Measurements from ENCODE around the gene ITPR3.

ITPR3 gene

DNA sequence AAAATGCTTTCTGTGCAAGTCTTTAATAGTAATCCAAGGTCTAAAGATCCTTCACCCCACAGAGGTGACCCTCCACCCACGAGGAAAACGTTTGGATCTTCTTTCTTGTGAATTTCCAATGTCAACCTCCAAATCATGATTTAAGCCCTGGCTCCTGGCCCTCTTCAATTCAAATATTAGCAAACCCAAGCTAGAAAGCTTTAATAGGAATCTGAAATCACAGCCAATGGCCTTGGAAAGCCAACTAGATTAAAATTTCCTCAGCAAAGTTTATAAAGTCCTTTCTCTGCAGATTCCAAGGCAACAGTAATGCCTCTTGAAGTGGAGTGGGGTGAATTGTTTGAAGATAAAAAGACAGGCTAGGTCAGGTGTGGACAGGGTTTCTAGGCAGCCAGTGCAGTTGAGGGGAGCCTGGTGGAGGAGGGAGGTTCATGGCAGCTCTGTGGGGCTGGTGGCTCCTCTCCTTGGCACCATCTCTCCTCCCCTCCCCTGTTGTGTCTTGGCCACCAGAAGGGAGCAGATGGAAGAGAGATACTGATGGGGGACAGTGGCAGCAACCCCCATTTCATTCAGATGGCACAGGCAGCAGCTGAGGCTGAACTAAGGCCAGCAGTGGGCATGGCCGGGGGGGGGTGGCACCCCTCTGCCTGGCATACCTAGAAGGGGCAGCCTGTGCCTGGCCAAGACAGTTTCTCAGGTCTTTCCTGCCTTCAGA lies 102.4 kb downstream of the ITPR3 start:
- DNase-seq, result no peak

DNA sequence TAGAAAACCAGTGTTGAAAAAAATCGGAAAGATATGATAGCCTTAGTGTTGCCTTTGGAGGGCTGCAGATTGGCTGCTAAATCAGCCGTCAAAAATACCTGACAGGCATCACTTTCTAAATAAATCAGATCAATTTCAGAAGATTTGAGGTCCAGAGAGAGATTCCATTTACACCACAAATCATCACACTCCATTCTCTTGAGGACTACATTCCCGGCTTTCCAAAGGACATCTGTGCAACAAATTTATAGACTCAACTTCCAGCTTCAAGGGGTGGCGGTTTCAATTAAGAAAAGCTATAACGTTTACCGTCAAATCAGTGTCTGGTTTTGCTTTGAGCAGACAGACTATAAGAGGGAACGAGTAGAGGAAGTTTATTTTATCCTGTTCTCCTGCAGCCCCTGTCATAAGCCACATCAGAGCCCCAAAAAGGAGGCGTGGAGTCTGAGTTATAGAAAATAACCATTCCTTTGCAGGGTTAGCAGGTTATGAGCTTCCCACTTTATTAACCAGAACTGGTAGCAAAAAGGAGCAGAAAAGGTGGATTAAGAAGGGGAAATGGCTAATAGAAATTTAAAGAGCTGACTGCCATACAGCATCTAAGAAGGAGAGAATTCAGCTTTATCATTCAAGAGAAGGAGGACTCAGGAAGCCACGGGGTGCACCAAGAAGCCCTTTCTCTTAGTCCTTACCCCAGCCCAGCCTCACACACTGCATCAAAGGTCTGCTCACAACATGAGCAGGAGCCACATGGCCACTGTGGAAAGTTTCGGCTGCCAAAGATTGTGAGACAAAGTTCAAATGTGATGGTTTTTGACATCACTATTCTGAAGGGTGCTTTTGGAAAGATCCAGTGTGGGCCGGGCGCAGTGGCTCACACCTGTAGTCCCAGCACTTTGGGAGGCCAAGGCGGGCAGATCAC lies 103.2 kb downstream of the ITPR3 start:
- no peak for DNase-seq

DNA sequence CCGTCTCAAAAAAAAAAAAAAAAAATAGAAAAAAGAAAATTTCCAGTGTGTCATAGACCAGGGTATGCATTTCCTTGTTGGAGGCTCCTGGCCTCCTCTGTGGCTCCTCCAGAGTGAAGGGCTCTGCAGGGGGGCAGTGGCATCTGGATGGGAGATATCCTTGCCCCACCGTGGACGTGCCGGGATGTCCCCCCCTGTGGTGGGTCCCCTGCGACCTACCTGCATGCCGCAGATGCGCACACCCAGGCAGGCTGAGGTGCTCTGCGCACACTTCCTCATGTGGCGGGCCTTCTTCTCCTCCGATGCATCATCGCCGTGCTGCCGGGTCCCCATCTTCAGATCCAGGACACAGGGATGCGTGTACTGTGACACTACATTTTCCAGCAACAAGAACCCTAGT lies 104.1 kb downstream of the ITPR3 start:
- no peak for DNase-seq

DNA sequence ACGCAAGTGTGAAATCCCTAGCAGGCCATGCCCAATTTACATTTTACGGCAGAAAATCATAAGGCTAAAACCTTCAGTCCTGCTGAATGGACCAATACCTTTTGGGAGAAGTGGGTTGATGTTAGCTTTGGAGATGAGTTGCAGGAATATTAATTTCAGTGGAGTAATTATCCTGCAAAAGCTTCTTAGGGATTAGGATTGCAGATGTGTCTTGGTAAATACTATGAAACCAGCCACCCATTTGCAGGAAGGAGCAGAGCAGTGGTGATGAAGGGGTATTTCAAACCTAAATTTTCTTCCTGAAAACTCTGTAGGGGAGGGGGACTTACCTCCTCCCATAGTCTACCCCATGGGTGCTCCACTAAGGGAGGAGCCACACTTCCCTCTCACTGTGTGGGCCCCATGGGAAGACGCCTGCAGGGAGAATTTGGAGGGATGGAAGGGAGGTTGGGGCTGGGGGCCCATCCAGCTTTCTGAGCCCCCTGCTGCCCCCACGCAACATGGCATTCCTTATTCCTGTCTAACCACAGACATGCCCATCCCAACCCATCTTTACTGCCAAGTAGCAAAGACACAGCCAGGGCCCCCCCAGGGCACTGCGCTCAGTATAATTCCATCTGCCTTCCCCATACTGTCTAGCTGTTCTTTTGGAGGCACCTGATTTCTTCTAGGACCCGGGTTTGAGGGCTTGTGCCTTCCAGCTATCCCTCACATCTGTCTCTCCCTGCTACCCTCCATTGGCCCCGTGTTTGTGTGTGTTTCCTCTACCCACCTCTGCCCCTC lies 105.0 kb downstream of the ITPR3 start:
- DNase-seq, result no peak

DNA sequence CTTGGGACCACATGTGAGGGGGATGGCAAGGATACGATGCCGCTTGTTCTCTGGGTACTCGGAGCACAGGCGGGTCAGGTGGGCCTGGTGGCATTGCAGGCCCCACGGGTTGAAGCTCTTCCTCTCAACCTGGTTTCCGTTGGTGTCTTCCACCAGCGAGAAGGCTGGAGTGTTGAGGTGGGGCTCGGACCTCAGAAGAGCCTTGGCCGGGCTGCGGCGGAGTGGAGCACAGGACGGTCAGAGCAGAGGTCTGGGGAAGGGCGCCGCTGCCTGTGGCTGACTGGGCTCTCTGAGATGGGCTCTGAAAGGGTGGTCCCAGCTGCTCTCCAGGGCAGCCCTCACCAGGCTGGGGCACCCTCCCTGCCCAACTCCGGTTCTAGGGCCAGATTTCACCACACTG lies 105.6 kb downstream of the ITPR3 start:
- DNase-seq, result no peak

DNA sequence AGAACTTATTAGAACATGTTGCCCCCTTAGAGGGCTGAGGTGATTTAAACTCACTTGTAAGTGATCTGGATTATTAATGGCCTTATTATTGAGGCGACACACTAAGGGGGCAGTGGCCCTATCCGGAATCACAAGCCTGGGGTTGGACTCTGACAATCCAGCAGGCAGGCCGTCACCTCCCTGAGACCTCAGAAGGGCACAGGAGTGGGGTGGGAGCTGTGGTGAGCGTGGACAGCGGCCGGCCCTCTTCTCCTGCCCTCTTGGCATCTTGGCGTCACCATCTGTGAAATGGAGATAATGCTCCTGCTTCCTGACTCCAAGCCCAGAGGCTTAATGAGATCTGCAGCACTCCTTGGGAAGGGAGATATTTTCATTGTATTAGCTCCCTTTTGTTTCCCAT lies 106.0 kb downstream of the ITPR3 start:
- DNase-seq, result no peak

DNA sequence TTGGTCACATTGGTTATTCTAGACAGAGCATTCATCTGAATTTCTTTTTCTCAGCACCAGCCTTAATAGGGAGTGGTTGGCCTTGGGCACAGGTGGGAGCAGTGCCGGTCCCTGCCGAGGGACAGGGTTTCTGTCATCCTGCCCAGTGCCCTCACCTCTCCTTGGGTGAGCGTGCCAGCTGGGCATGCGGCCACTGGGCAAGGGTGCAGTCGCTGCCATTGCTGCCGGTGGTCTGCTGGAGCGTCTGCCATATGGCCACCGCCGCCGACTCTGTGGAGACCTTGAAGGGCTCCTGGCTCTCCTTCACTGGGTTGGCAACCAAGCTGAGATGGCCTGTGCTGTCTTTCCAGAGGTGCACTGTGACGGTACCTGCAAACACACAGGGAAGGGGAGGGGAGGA lies 106.8 kb downstream of the ITPR3 start:
- DNase-seq, result no peak

DNA sequence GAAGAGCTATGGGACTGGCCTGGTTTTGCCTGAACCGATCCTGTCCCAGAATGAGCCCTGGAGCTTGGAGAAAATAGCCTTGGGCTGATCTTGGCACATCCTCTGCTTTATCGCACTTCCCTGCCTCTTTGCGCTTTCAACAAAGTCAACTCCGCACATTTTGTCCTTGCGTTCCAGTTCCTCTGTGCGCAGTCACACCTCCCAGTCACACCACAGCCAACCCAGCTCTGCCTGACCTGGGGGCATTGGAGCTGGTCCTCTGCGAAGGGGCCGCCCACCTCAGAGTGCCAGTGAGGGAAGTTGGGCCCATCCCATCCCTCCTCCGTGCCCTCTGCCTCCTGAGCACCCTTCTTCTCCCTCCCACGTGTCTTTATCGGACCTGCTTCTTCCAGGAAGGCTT lies 107.3 kb downstream of the ITPR3 start:
- DNase-seq, result no peak

DNA sequence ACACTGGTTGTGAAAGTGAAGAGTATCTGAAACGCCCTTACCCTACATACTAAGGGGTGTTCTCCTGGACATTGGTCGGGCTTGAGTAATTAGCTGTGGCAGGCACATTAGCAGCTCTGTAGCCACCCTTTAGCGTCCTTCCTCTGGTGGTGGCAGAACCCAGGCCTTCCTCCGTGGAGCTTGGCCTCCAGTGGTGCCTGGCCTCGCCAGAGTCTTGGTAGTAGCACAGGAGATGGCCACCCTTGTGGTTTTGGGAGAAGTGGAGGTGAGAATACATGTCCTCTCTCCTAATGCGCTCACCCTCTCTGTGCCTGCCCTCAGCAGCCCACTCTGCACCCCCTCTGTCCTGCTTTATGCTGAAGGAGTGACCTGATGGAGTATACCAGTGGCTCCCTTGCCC lies 107.9 kb downstream of the ITPR3 start:
- DNase-seq, result no peak

DNA sequence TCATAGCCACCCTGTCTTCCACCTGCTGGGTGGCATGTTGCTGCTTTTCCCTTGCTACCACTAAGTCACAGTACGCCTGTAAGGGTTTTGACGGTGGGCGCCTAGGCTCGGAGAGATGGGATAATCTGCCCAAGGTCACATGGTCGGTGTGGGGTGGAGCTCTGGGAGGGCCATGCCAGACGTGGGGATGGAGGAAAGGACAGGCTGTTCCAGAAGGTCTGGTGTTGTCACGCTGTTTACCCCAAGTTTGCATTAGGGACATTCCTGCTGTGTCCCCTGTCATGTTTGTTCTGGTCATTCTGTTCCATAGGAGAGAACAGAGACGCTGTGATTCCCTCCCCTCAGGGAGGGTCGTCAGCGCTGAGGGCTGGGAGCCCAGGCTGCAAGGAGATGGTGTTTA lies 109.5 kb downstream of the ITPR3 start:
- DNase-seq, result no peak

DNA sequence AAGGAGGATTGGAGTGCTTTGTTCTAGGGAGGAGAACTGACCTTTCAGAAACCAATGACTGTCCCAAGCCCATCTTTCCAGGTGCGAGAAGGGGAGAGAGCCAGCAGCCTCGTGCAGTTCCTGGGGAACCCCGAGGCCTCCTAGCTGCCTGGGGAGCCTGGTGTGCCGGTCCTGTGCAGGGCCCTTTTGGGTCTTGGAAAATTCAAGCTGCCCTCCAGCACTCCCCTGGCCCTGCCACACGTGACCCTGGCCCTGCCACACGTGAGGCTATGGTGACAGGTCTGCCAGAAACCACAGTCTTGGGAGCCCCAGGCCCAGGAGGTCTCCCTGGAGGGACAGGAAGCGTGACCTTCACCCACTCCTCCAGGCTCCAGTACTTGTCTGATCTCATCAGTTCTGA lies 109.9 kb downstream of the ITPR3 start:
- no peak for DNase-seq

DNA sequence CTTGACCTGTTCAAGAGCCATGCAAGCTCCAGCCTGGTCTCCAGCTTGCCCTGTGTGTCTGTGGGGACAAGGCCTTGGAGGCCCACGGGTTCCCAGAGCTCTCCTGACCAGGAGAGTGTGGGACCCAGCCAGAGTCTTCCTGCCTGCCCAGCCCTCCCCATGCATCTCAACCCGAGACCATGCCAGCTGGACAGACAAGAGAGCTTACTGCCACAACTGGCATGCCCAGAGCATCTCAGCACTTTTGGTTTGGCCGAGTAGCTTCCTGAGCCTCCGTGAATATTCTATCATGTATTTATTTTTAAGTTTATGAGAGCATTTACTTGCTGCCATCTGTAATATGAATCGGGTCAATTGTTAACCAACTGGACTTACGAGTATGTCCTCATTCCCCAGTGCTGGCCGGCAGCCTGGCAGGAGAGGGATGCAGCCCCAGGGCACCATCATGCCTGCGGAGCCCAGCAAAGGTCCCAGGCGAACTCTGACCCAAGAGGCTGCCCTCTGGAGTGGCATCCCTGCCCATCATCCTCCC lies 110.7 kb downstream of the ITPR3 start:
- DNase-seq, result no peak

DNA sequence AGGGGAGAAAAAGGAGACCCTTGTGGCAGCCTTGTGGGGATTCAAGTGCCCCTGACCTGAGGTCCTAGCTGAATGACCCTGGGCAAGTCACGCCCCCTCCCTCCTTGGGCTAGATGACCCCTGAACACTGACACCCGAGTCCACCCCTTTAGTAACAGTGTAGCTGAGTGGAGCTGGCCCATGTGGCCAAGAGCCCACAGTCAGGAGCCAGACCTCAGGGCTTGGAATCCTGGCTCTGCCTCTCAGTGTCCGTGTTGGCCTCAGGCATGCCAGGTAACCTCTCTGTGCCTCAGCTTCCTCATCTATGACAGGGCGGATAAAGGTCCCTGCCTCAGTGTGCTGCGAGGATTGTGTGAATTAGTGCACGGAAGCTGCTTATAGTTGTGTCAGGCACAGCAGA lies 111.3 kb downstream of the ITPR3 start:
- DNase-seq, result no peak

DNA sequence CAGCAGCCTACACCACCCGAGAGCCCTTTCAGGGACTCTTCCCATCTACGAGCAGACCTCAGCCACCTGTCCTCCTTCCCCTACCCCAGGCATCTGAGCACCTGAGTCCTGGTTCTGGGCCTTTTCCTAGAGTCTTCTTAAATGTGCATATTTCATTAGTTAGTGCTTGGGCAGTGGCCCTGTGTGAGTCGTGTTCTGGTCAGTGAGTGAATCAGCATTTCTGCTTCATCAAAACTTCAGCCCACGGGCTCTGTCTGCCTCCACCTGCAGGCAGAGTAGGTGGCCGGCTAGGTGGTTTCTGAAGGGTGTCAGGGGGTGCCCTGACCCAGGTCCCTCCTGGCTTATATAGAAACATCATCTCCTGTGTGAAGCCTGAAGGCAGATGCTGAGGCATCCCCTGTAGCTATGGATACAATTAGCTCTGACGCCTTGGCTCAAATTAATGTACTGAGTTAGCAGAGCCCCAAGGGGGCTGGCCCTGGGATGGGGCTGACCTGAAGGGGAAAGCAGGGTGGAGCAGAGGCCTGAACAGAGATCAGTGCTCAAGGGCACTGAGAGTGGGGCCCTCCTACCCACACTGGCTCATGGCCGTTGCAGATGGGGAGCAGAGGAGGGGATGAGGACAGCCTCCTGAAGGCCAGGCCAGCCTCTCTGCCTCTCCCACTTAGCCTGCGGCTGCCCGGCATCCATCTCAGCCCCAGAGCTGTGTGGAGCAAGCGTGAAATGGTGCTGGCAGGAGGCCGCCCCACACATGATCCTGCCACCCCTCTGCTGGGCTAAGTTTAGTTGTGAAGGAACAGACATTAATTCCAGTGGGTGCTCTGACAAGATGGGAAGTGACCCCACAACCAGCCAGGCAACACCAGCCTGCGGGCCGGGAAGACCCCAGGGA lies 111.9 kb downstream of the ITPR3 start:
- DNase-seq, result no peak

DNA sequence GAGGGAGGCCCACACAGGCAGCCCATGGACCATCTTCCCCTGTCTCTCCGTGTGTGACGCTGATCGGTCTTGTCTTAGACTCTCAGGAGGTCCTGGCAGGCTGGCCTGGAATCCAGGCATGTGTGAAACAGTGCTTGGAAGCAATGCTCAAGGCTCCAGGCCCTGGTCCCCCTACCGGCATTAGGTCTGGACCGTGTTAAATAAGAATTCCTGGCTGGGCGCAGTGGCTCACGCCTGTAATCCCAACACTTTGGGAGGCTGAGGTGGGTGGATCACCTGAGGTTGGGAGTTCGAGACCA lies 112.5 kb downstream of the ITPR3 start:
- no peak for DNase-seq

DNA sequence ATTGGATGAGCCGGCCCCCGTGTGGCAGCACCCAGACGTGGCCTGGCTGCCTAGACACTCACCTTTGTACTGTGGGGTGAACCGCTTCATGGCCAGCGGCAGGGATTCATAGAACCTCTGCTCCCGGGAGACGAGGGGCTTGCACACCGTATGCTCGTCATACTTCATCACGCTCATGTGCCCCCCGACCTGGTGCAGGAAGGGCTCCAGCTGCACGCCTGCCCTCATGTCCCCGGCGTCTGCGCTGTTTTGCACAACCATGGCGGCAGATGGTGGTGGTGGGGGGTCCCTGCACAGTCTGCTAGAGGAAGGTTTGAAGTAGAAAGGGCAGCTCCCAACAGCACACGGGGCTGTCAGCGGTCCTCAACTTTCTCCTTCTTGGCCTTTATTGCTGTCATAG lies 114.1 kb downstream of the ITPR3 start:
- DNase-seq, result no peak

DNA sequence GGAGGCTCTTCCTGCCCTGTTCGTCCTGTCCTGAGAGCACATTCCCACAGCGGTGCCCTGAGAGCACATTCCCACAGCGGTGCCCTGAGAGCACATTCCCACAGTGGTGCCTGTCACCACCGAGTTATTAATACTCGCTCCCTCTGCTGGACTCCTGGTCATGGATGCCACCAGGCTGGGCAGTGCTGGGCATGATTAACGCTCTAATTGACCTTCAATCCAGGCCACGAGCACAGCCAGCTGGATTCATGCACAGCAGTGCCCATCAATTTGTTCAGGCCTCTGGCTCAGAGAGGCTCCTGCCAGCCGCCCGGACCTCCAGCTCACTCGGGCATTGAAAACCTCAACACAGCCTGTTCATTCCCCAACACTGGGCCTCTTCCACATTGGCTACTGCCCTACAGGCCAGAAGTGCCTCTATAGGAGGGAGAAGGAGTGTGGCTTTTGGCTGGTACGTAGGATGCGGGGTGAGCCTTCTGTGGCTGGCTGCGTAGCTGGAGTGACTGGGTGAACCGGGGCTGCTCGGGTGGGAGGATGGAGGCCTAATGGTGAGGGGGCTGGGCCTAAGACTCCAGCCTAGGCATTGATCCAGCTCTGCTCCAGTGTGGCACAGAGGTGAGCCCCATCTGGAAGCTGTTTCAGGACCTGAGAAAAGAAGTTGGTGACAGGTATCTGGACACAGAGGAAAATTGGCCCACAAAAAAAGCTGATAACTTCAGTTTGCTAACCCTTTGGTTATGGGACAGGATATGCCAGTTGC lies 116.3 kb downstream of the ITPR3 start:
- DNase-seq, result no peak

DNA sequence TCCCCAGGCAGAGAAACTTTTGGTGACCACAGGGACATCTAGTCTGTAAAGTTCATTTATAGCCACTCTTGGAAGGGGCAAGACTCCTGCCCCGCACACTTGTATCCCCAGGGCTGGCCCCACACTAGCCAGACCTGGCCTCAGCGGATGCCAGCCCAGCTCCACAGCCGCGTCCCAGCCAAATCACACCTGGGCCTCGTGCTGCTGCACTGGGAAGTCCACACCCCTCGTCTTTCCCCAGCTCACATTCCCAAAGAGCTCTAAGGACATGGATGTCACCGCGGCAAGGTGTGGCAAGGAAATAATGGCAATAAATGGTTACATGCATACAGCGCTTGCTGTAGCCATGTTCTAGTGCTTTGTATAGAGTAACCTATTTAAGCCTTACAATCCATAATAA lies 117.0 kb downstream of the ITPR3 start:
- DNase-seq, result no peak

DNA sequence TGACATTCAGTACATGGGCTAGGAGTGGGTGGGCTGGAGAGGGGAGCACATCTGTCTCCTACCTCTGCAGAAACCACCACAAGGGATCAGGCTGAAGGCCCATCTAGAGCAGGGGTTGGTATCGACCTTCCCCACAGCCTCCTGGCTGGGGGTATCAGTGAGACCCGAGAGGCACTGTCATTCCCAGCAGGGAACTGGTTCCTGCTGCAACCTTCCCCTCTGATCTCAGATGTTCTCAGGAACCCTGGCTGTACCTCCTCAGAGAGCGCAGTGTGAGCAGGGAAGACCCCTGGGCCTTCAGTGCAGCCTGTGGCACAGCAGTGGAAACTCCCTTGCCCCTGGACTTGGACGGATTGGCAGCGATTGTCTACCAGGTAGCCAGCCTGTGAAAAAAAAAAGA lies 117.8 kb downstream of the ITPR3 start:
- no peak for DNase-seq

DNA sequence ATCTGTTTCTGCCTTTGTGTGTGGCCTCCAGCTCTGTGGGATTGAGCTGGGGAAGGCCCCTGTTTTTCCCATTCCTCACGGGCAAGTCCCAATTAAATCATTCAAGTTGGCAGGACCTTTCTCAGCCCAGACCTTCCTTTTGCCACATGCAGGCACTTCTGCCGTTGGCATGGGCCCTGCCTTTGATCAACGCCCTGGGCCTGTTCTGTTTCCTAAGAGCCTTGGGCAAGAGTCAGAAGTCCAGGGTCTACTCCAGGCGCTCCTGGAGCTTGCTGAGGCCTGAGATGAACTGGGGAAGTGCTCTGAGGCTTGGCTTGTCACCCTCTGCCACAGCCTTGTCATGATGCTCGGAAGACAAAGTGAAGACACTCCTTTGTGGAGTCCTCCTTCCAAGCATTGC lies 118.4 kb downstream of the ITPR3 start:
- no peak for DNase-seq

DNA sequence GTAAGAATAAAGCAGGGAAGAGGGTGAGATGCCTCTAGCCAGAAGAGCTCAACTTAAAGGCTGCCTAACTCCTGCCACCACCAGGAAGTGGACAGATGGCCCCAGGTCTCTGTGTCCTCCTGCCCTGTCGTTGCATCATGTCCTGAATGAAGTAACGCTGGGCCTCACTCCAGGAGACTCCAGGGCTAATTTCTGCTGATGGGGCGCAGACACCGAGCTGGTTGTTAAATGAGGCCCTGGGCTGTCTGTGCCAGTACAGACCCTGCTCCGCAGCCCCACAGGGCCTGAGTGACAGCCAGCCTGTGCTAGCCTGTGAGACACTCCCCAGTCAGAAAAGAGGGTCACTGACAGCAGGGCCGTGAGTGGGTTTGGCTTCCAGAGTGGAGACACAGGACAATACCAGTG lies 119.1 kb downstream of the ITPR3 start:
- no peak for DNase-seq

DNA sequence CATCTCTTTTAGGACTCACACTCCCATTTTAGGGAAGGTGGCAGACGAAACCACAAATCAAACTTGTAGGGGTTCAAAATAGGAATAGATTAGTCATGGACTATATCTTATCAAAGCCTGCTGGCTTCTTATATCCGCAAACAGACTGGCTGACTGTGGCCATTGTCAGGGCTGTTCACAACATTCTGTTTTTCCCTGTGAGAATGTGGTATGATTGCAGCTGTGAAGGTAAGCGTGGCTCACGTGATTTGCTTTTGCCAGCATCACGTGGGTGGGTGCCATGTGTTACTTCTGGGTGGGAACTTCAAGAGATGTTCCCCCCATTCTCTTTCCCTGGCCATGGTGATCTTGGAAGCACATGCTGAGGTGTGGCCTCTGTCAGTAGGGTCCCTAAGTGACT lies 119.7 kb downstream of the ITPR3 start:
- no peak for DNase-seq
